ENCODE measurements around the gene ZIC2.

Gene ZIC2

GRCh38 chr13:99988529-99989275, 7.1 kb downstream of the ZIC2 start:
- no peak for DNase-seq

DNA sequence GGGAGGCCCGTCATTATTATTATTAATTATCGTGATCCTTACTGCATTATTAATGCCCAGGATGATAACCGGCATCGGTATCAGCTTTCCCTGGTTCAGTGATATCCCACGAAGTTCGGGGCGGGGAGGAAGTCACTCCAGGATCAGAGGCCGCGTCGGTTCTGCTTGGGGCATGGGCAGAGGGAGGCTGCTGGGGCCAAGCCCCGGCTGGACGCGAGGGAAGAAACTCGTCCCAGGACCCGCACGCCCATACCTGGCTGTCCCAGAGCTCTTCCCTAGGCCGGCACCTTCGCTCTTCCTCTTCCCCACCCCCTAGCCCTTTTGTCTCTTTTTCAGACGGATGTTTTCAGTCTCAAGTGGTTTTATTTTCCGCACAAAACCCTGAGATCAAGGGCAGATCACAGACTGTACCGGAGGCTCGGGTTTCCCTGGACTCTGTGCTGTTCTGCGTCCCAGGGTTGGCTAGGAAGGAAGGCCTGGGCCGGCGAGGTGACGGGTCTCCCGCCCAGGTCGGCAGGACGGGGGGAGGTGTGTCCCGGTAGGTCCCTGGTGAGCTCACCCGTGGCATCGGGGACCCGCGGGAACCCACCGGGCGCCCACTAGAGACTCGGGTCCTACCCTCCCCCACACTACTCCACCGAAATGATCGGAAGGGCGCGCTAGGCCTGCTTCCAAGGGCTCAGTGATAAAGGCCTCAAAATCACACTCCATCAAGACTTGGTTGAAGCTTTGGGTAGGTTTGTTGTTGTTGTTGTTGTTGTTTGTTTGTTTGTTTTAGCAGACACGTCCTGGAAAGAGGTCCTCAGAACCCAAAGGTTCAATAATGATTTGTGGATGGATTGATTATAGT, 7.9 kb downstream of the ZIC2 start:
- no peak for DNase-seq

GRCh38 chr13:99990126-99990977, 8.8 kb downstream of the ZIC2 start:
- DNase-seq, result no peak

DNA sequence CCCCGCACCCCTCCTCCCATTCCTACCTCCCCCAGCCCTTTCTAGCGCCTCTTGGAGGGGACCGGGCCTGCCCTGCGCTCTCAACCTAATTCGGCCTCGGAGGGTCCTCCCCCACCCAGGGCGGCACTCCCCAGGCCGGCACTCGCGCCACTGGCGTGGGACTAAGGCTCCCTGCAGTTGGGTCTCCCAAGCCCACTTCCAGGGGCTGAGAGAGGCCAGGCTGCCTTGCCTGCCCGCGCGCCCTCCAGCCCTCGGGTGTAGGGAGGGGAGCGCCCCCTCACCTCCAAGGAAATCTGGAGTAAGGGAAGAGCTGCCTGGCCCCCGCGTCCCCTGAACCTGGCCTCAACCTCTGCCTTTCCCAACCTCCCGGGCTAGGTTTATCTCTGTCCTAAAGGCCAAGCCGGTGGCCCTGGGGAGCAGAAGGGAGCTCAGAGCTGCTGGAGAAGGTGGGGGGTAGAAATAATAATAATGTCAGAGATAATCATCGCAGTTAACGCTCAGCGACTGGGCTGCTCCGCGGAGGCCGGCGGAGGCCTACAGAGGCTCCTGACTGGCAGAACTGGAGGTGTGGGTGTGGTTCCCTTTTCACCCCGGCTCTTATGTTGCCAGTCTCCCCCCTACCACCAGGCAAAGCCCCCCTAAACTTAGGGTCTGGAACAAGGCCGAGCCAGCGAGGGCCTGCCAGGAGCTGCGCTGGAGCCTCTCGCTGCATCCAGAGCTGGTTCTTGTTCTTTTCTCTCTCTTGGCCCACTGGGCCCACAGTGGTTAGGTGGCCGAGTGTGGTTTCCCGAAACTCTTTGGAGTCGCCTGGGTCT, 9.6 kb downstream of the ZIC2 start:
- no peak for DNase-seq

DNA sequence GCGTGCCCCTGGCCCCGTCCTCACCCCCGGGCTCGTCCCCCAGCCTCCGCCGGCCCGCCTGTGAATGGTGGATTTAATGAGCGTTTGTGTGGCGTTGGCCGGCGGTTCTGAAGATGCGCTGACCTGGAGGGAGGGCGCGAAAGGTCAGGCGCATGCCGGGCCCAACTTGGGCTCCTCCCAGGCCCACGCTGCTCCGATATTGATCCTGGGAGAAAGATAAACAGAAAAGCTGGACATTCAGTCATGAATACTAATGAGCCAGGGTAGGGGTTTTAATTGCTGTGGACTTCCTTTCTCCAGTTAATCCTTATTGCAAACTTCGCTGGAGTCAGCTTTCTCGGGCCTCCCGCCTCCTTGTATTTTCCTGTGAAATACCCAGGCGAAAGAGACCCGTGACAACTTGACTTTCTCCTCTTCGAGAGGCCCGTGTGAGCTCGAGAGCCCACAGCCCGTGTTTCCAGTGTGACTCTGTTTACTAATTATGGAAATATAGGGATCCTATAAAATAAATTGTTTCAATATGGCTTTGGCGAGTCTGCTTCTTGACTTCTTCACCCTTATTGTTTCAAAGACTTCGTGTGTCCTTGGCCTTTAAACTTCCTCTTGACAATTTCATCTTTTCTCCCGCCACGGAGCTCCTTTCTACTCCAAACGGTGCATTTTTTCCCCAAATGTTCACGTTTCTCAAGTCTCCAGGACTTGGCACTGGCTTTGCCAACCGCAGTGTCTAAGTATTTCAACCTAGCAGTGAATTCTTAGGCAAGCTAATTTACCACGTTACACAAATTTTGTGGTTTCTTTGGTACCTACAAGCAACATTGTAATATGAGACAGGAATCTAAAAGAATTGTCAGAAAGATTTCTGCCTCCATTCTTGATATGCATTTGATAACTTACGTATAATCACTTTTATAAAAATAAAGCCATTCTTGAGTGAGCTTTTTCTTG, 10.5 kb downstream of the ZIC2 start:
- DNase-seq, result no peak

GRCh38 chr13:99992949-99993351, 11.4 kb downstream of the ZIC2 start:
- DNase-seq, result no peak

DNA sequence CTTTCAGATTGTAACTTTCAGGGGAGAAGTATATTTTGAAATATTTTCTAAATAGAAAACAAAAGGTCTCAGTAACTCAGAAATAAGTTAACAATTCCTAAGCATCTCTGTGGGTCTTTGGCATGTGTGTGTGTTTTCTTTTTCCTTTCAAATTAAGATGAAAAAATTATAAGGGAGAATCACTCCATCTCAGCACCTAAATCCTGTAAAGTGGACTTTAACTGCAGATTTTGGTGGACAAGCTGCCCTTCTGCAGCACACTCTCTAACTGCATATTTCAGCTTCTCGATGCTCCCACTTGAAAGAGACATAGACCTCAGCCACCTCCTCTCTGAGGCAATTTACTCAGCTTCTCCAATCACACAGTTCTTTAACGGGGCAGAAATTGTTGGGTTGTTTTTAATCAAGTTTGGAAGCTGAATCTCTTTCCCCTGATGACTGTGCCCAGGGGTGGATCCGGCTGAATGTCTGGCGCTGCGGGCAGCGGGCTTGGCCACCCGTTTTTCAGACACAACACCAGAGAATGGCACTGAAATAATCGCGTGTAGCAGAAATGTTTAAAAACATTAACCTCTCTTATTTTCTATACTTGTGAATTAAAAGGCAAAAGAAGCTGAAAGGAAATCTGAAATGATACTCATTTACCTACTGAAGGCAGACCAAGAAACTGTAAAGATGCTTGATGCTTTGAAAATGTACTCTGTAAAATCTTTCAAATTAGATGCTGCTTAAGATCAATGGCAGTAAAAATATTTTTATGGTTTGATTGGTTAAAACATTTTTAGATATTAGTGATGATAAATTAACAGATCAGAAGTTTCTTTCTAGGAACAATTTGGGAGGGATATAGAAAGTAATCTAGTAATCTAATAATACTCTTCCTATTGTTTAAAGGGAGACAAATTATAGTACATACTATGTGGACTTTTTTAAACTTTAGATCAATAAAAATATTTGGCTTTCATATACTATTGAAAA, 12.4 kb downstream of the ZIC2 start:
- no peak for DNase-seq

DNA sequence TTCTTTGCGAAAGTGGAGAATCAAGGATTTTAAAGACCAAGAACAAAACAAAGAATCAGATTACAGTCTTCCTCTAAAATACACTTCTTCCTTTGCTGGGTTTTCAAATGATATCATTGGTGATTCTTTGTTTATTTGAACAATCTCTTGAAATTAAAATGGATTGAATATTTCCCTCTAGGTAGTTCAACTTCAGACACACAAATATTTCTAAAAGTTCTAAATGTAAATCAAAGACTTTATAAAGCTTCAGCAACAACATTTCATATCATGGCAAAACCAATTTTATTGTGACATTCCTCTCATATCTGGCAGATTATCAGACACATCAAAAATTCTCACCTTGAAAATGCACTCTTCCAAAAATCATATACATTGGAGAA, 13.0 kb downstream of the ZIC2 start:
- no peak for DNase-seq

DNA sequence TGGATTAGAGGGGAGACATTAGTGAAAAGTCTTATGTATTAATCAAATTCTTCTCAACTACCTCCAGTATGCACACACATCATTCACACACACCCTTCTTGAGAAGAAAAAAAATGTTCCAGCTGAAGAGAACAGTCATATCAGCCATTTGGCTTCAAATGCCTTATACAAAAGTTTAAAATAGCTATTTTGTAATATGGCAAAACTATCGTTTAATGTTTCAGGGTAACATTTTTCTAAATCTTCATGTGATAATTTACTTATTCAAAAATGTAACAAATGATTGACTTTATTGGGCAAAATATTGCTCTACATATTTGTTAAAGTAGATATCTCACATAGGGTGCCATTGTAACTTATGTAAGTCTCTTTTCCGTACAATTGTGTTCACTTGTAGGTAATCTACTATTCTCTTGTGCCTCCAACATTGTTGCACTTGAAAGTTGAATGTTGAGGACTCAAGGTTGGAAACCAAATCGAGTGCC, 13.6 kb downstream of the ZIC2 start:
- no peak for DNase-seq

DNA sequence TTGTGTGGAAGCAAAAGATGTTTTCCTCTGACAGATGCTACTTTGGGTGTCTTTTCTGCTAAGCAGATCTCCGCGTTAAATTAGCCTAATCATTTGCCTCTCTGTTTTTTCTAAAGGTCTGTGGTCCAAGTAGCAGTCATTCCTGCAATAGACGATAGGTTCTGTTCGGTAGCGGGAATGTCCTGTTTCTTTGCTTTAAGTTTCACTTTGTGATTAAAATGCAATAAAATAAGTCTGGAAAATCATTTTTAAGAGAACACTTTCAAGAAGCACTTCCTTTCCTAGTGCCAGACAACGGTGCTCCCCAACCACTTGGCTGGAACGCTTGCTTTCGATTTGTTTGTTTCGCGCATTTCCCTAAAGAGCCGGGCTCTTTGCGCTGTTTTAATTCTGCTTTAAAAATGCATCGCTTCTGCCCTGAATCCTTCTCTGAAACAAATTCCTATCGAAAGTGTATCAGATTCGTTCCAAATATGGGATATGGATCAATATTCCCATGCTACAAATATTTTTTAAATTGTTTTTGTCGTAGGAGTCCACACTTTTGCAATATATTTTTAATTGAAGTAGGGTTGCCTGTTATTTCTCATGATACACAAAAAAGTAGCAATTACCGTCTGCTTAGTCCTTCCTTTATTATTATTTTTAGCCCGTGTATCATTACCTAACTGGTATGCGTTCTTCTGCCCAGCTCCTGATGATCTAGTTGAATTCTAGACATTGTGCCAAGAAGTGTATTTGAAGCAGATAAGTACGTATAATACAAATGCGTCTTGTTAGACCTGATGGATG, 14.2 kb downstream of the ZIC2 start:
- DNase-seq, result peak; percentile 23

DNA sequence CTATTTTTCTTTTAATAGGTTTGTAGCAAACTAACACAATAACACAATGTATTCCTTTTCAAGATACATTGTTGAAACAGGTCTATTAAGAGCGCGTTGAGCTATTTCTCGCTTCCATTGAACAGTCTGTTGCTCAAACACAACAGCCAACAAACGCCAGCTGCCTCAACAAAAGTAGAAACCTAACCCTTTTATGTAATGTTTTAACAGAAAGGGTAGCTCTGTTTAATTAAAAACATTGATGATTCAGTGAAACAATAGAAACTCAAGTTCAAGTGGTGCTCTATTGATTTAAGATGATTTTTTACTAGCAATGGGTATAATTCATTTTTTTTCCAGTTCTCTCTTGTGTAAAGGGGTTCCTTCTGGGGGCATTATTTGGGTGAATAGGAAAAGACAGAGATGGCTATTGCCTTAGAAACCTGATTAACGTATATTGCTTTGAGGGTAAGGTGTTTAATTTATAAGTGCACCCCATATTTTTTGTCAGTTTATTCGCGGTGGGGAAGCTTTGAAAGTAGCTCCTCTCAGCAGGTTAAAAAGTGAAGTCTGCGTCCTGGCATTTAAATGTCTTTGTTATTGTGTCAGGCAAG, 14.9 kb downstream of the ZIC2 start:
- DNase-seq, result no peak

GRCh38 chr13:99997702-99998214, 16.2 kb downstream of the ZIC2 start:
- DNase-seq, result no peak

- no peak for DNase-seq
These were observed 16.7 kb downstream of the ZIC2 start for GRCh38 chr13:99998261-99998660.

DNA sequence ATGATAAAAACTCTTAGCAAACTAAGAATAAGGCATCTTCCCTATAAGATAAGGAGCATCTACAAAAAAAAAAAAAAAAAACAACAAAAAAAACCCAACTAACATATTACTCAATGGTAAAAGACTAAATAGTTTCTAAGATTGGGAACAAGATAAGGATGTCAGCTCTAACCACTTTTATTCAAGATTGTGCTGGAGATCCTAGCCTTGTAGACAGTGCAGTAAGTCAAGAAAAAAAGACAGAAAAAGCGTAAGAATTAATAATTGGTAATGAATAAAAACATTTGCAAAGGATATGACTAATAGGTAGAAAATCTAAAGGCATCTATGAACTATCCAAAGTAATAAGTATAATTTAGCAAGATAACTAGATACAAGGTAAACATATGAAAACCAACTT, 33.0 kb downstream of the ZIC2 start:
- DNase-seq, result no peak

DNA sequence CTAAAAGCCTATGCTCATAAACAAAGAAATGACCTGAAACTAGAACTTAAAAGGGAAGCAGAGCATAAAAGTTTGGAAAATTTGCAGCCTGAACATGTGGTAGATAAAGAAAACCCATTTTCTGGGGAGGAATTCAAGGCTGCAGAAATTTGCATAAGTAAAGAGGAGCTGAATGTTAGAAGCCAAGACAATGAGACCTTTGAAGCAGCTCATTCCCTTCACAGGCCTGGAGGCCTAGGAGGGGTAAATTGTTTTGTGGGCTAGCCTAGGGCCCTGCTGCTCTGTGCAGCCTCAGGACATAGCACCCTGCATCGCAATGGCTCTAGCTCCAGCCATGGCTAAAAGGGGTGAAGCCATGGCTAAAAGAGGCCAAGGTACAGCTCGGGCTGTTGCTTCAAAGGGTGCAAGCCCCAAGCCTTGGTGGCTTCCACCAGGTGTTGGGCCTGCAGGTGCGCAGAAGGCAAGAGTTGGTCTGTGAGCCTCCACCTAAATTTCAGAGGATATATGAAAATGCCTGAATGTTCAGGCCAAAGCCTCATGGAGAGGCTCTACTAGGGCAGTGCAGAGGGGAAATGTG, 38.3 kb downstream of the ZIC2 start:
- DNase-seq, result no peak

DNA sequence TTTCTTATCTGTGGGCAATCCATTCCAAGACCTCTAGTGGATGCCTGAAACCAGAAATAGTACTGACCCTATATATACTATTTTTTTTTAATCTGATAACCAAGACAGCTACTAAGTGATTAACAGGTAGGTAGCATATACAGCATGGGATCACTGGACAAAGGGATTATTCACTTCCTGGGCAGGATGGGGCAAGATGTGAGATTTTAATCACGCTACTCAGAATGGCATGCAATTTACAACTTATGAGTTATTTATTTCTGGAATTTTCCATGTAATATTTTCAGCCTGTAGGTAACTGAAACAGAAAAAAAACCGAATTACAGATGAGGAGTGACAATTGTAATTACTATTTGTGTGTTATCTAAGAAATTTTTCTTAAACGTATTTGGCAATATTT, 41.2 kb downstream of the ZIC2 start:
- DNase-seq, result no peak

DNA sequence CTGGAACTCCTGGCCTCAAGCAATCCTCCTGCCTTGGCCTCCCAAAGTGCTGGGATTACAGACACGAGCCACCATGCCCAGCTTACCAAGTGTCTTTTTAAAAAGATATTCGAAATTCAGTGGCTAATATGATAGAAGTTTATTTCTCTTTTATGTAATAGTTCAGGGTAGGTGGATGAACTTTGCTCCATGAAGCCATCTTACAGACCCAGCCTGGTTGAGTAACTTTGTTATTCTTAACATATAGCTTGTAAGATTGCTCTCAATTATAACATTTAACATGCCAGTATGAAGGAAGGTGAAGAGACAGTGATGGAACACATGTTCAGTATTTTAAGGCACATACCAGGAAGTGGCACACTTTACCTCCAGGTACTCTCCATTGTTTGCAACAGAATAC, 42.4 kb downstream of the ZIC2 start:
- DNase-seq, result no peak

- DNase-seq, result no peak
These were observed 48.3 kb downstream of the ZIC2 start for GRCh38 chr13:100029933-100030332.
